ENCODE measurements around the gene EP400.

- TF ChIP-seq CTCF (IDR thresholded peaks at IDR 0.05; ENCODE audit: insufficient read depth, low read length, poor library complexity, severe bottlenecking) (no peak), EZH2phosphoT487 (conservative IDR thresholded peaks at IDR 0.05; ENCODE audit: low read length) (no peak)
These were observed 127.8 kb downstream of the EP400 start for GRCh38 chr12:132077322-132078100.
